Inferior parietal cortex (tissue), 1 donor: ENCODE measurements around the gene ATP6V1C2.

ENCODE experiments used
- DNase-seq: peaks from one replicate; pipeline ENCODE4 v3.0.0-alpha.2; 2016; ENCODE audit errors: extremely low spot score

Gene ATP6V1C2, protein sequence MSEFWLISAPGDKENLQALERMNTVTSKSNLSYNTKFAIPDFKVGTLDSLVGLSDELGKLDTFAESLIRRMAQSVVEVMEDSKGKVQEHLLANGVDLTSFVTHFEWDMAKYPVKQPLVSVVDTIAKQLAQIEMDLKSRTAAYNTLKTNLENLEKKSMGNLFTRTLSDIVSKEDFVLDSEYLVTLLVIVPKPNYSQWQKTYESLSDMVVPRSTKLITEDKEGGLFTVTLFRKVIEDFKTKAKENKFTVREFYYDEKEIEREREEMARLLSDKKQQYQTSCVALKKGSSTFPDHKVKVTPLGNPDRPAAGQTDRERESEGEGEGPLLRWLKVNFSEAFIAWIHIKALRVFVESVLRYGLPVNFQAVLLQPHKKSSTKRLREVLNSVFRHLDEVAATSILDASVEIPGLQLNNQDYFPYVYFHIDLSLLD

DNA sequence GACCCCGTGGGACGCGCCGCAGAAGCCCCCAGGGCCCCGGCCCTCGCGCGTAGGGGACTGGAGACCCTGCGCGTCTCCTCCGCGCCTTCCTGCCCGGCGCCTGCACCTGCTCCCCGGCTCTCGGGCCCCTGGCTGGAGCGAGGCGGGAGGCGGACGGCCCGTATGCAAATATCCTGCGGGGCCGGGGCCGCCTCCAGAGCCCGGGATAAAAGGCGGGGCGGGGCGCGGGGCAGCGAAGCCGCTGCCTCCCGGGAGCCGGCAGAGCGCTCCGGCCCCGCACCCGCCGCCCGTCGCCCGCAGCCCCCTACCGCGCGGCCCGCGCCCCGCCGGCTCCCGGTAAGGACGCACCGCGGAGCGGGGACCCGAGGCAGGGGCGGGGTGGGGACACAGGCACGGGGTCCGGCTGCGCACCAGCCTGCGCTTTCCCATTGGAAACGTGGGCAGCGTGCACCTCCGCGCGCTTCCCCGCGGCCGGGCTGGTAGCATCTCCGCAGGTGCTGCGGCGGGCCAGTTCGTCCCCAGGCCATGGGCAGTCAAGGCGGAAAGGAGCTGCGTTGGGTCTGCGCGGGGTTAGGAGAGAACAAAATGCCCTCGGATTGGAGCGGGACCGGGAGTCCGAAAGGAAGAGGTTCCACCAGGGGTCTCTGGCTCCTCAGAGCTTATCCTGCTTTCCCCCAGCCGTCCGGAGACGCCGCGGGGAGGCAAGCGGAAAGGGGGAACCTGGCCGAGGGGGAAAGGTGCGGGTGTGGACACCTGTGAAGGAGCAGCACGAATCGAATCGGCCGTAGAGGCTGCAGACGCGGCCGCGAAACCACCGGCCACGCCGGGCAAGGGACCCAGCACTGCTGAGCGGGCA lies at the start of gene ATP6V1C2:
TSS of gene ATP6V1C2 (plus strand) at position 235 of the 856 bp plus-strand sequence. CDS start 1,220 bp downstream, outside the sequence.
- no peak for DNase-seq

DNA sequence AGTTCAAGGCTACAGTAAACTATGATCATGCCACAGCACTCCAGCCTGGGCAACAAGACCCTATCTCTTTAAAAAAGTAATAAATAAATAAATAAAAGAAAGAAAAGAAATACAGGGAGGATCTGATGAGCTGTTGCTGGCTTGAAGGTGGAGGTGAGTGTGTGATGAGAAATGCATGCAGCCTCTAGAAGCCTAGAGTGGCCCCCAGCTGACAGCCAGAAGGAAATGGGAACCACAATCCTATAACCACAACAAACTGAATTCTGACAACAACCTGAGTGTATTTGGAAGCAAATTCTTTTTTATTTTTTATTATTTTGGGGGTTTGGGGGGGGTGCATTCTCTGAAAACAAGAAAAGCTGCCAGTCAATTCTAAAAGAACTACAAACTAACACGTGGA lies 46.3 kb upstream of the ATP6V1C2 start:
- DNase-seq, result no peak

DNA sequence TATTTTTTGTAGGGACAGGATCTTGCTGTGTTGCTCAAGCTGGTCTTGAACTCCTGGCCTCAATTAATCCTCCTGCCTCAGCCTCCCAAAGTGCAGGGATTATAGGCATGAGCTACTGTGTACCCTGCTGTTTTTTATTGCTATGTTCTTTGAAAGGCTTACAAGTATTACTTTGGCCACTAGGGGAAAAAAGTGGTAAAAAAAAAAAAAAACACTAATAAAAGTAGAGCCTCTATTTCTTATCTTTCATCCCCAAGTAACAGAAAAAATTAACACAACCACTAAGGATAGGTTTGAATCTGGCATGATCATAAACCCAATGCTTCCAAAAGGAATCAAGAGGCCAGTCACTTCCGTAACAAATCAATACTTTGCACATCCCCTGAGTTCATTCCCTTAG lies 43.2 kb upstream of the ATP6V1C2 start:
- DNase-seq, result no peak

DNA sequence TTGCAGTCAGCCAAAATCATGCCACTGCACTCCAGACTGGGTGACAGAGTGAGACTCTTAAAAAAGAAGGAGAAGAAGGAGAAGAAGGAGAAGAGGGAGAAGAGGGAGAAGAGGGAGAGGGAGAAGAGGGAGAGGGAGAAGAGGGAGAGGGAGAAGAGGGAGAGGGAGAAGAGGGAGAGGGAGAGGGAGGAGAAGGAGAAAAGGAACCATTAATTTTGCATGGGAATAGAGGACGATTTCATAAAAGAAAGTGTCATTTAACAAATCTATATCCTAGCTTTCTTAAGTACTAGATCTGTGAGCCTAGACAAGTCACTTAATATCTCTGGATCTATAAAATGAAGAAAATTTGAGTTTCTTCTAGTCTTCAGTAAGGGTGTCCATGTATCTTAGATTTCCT lies 41.2 kb upstream of the ATP6V1C2 start:
- no peak for DNase-seq

DNA sequence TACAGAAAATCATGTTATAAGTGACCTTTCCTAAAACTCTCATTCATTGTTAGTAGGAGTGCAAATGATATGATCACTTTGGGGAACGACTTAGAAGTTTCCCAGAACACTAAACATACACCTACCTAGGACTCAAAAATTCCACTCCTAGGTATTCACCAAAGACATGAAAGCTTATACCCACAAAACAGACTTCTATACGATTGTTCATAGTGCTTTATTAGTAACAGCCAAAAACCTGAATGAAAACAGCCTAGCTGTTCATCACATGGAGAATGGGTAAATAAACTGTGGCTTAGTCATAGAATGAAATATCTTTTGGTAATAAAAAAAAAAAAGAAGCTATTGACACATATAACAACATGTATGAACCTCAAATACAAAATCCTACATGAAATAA lies 40.5 kb upstream of the ATP6V1C2 start:
- no peak for DNase-seq

DNA sequence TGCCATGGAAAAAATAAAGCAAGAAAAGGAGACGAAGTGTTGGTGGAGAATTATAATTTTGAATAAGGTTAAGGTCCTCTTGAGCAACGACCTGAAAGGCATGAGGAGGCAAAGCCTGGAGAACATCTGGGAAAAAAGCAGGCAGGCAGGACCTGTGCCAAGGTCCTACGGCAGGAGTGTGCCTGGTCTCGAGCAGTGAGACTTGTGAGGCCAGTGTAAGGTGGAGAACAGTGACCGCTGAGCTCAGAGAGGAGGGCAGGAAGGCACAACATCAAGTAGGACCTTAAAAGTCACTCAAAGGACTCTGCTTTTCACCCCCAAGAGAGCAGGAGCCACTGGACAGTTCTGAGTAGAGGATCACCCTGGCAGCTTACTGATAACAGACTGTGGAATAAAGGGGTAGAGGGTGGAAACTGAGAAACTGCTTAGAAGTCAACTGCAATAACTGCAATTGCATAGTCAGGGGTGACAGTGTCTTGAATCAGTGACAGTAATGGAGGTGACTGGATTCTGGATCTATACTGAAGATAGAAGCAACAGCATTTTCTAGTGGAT lies 35.2 kb upstream of the ATP6V1C2 start:
- DNase-seq, result no peak

DNA sequence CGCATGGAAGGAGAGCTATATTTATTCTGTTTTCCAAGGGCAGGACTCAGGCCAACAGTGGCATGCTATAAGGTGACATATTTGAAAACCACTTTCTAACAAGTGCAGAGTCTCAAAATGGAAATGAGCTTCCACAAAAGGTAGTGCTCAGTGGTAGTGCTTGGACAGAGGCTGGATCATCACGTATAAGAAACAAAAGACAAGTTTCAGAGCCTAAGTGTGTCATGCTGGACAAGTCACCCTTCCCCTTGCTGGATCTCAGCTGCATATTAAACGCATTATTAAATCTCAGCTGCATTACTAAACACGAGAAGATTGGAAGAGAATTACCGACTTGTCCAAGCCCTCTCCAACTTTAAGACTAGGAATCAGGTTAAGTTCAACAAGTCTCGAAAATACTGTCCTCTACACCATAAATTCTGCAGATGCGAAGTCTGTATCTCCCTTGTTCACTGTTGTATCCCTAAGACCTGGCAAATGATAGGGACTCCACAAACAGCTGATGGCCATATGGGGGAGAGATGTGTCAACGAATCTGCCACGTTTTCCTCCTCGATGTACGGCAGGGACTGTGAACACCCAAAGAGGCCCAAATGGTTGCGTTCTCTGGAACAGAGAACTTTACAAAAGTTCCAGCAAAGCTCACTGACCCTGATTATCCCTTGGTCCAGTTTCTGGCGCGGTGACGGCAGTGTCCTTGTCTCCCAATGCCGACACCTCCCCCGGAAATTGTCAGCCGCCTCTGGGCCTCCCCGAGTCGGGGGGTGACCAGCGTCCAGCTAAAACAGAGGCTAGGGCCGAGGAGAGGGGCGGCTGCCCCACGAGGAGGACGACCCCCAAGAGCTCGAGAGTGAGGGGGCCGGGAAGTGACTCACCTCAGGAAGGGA lies 32.3 kb upstream of the ATP6V1C2 start:
- DNase-seq, result no peak

DNA sequence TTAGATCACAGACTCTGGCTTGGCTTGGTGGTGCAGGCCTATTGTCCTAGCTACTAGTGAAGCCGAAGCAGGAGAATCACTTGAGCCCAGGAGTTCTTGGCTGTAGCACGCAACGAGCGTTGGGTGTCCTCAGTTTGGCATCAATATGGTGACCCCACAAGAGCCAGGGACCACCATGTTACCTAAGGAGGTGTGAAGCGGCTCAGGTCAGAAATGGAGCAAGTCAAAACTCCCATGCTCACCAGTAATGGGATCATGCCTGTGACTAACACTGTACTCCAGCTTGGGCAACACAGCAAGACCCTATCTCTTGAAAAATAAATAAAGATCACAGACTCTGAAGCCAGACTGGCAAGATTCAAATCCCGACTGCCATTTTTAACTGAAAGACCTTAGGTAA lies 29.9 kb upstream of the ATP6V1C2 start:
- DNase-seq, result no peak

DNA sequence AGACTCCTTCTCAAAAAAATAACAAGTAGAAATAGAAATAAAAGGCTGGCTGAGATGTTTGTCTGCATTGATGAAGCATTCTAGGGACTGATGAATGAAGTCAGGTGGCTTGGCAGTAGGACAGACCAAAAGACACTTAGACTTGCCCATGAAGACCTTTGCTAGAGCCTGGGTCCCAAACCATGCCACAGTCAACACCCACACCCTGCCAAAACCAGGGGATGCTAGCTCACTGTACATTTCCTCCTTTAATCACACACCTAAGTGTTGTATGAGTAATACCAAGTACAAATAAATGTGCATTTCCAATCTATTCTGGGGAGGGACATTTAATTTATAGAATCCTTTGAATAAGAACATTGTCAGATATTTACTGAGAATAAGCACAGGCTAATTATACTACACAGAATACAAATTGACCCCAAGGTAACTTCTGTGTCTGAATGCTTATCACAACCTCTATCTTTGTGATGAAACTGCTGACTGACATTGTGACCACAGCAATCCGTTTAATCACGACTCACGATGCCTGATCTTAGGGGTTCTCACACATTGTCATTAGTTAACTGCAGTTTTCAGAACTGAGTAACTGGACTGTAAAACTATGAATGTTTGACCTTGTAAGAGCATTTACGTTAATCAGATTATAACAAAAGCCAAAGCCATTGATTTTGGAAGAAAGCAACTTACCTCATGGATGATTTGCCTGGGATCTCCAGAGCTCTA lies 21.2 kb upstream of the ATP6V1C2 start:
- DNase-seq, result no peak

DNA sequence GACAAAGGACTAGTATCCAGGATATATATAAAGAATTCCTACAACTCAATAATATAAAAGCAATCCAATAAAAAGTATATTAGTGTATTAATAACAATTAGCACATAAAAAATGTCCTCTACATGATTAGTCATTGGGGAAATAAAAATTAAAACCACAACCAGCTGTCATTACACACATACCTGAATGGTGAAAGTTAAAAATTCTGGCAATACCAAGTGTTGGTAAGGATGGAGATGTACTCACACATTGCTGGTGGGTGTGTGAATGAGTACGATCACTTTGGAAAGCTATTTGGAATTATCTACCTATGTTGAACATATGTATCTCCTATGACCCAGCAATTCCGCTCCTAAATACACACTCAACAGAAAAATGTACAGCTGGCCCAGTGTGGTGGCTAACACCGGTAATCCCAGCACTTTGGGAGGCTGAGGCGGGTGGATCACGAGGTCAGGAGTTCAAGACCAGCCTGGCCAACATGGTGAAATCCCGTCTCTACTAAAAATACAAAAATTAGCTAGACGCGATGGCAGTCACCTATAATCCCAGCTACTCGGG lies 17.3 kb upstream of the ATP6V1C2 start:
- no peak for DNase-seq

DNA sequence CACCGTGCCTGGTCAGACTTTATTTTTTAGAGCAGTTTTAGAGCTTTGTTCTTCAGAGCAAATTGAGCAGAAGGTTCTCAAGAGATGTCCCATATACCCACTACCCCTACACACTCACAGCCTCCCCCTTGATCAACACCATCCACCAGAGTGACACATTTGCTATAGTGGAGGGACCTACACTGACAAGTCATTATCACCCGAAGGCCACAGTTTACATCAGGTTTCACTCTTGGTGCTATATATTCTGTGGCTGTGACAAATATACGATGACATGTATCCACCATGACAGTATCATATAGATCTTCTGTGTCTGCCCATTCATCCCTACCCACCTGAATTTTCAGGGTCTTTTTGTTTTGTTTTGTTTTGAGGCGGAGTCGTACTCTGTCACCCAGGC lies 15.4 kb upstream of the ATP6V1C2 start:
- DNase-seq, result no peak

DNA sequence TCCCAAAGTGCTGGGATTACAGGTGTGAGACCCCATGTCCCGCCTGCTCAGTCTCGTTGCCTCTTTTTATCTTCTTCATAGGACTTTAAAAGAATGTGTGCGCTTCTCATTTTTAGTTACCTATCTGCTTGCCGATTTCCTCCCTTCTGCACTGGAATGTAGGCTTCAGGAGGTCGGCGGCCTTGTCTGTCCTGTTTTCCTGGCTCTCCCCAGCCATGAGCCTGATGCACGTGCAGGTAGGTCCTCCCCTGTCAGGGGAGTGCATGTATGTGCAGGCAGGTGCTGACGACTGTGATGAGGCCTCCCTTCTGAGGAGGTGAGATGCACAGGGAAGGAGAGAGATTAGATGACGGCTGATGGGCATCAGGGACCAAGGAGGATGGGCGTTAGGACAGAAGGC lies 13.6 kb upstream of the ATP6V1C2 start:
- DNase-seq, result no peak

DNA sequence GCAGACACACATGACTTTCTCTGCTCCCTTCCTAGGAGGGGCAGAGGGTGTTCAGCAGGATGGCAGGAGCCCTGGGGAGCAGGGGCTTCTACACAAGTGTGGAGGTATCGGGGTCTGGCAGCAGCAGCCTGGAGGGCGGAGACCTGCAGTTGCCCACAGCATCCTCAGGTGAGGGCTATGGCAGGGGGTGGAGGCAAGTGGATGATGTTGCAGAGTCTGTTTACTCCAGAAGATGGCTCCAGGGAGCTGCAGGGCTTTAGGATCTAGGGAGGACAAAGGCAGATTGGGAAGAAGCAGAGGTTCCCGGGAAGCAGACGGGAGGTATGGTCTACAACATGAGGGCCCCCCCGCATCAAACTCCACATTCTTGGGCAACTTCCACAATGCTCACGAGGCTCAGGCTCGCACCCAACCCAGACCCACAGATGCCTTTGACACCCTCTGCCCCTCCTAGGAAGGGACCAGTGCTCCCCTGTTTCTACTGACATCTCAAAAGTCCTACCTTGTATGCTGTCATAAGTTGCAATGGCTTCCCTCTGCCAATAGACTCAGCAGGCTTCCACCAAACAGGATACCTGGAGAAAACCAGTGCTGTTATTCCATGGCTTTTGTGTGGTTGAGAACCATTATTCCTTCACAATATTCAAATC lies 12.0 kb upstream of the ATP6V1C2 start:
- no peak for DNase-seq

DNA sequence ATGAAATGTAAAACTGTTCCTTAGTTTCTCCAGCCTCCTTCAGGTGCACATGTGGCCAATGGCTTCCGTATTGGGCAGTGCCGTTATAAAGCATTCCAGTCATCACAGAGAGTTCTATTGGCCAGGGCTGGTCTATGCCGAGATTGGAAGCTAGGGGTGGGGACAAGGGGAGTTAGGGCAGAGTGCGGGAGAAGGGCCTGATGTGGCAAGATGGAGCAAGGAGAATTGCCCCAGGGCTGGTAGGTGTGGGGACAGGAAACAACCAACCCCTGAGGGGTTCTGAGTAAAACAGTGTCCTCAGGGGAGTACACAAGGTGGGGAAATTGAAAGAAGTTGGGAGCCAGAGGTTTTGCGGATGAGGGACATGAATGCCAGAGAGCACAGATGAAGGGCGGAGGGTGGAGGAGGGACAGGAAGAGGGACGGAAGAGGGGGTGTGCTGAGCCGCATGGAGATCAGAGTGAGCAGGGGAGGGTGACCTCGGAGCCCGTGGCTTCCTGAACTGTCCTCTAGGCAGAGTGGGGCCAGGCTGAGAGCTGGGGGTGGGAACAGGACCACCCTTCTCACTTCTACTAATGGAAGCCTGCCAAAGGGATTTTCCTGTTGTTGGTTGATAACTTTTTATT lies 9.1 kb upstream of the ATP6V1C2 start:
- no peak for DNase-seq

DNA sequence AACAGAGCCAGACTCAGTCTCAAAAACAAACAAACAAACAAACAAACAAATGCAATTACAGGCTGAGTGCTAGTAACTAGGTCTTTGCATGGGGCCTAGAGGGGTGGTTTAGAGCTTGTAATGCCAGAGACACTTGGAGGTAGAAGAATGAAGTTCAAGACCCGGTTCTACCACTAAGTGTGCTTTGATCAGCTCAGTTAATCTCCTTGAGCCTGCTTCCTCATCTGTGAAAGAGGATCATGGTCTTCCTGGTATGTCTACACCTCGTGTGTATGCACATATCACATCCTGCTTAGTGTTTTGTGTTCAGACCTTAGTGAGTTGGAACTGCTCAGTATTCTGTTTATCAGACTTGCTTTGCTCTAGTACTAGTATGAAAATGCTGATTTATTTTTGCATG lies 4.8 kb upstream of the ATP6V1C2 start:
- no peak for DNase-seq

DNA sequence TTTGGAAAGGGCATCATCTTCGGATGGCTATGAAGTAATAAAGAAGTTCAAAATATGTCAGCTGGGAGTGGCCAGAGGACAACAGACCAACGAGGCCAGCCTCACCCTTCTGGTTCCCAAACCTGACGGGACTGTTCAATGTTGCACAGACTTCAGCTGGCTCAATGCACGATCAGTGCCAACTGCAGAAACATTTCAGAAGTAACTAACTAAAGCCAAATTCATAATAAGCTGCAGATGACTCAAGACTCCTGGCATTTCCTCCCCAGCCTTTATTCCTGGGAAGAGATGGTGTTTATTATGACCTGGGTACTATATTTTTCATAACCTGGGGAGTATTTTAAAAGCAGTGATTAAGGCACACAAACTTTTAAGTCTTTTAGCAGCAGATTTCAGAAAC lies 3.8 kb upstream of the ATP6V1C2 start:
- DNase-seq, result no peak

DNA sequence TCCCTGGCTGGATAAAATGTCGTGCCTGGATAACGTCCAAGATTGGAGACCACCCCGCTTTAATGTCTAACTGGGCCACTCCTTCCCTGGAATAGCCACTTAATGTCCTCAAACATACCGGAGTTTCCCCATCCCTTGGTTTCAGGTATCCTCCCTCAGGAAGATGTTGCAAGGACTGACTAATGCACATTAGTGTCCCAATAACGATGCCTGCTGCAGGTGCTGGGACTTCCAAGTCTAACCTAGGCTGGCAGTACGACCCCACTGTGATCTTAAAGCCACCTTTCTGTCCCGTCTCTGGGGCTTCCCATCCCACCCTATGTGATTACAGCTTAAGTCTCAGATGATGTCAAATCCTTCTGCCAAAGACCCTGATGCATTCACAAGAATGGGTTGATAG lies 1.1 kb upstream of the ATP6V1C2 start:
- no peak for DNase-seq

DNA sequence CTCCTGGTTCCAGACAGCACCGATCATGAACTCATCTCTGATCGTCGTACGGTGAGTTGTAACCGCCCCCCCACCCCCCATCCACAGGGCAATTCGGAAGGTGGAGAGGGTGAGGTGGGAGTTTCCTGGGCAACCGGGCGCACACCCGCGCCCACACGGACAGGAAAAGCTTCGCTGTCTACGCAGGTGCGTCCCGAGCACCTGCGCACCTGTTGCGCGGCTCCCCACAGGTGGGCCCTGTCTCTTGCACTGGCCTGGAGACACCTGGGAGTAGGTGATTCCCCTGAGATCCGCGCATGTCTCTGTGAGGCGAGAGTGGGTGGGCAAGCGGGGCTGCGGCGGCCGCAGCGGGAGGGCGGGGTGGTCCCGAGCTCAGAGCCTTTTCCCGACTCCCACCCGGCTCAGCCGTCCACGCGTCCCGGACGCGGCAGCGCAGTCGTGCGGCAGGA lies 459 bp upstream of the ATP6V1C2 start:
- DNase-seq, result no peak

DNA sequence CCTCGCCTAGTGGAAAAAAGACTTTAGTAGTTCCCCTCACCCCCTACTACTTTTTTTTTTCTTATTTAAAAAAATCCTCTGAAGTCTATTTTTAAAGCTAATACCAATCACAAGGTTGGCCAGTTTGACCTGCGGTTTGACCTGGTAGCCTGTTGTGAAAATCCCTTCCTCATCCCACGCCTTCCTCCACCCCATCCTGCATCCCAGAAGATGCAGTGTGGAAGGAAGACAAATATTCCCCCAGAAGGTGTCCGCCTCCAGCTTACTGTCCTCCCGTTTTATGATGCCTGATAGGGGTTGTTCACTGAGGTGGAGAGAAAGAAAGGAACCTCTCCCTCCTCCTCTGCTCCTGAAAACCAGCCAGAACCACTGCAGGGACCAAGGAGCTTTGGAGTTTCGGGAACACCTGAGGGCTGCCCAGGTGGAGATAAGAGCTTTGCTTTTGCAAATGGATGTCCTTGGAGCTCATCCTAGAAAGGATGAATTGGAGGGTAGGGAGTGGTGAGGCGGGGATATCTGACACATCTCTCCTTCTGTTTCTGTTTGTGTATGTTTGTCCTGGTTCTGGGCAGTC lies 909 bp downstream of the ATP6V1C2 start:
- no peak for DNase-seq
